ENCODE results near the gene IFT122. TPM values are rescaled to one million over a fixed set of nuclear protein-coding genes. Genes with fewer than 3 reads are reported as not detected.

IFT122 gene
- total RNA-seq, 6 donors from 2014 or later: 23.7 to 126 (median 29.1) TPM

- Histone ChIP-seq H3K36me3 (no peaks in the 10 kb centered on the region), H3K27ac (no peak overlapping the region), H3K4me1 (peaks cover 21 to 42% (median 30%) of the 10 kb centered on the region in 4 donors), H3K9me3 (no peaks in the 10 kb centered on the region), H3K27me3 (no peaks in the 10 kb centered on the region), H3K4me3 (no peak overlapping the region)
- no peak for TF ChIP-seq POLR2A (IDR thresholded peaks at IDR 0.05)
- no peak for TF ChIP-seq POLR2AphosphoS5 (IDR thresholded peaks at IDR 0.05)
- no peak for TF ChIP-seq EP300 (IDR thresholded peaks at IDR 0.05)
- no peak for TF ChIP-seq CTCF (IDR thresholded peaks at IDR 0.05)
- DNase-seq (no peak), ATAC-seq (ENCODE audit: low FRiP score in 2 of 2) (no peak)
- 83 to 88% methylated on average over 3 of the region's 3 CpGs for WGBS, 2 donors
Observed at GRCh38 chr3:129445471-129445870, 5.4 kb downstream of the IFT122 start.

- no peak for DNase-seq
- TF ChIP-seq CTCF (IDR thresholded peaks at IDR 0.05): no peak
- TF ChIP-seq EP300 (IDR thresholded peaks at IDR 0.05): no peak
- TF ChIP-seq POLR2A (IDR thresholded peaks at IDR 0.05): no peak
- TF ChIP-seq POLR2AphosphoS5 (IDR thresholded peaks at IDR 0.05): no peak
- no peaks in the 10 kb centered on the region for H3K9me3 ChIP-seq
- no peak overlapping the region for H3K4me3 ChIP-seq
- ATAC-seq (ENCODE audit: low FRiP score in 2 of 2): no peak
- H3K27ac ChIP-seq: no peak overlapping the region
- 68 to 75% methylated on average over 1 of the region's 1 CpG for WGBS, 2 donors
- peaks cover 12 to 27% (median 19%) of the 10 kb centered on the region in 4 donors for H3K4me1 ChIP-seq
- H3K36me3 ChIP-seq: peaks cover 0 to 12% (median 0%) of the 10 kb centered on the region in 4 donors
- H3K27me3 ChIP-seq: no peaks in the 10 kb centered on the region
Observed at GRCh38 chr3:129446926-129447325, 6.9 kb downstream of the IFT122 start.

- Histone ChIP-seq H3K27me3 (no peaks in the 10 kb centered on the region), H3K36me3 (peaks cover 0 to 26% (median 5%) of the 10 kb centered on the region in 4 donors), H3K4me3 (no peak overlapping the region), H3K27ac (no peak overlapping the region), H3K9me3 (no peaks in the 10 kb centered on the region), H3K4me1 (peaks cover 5 to 20% (median 9%) of the 10 kb centered on the region in 4 donors)
- WGBS, 2 donors: 93 to 94% methylated on average over 18 of the region's 18 CpGs
- TF ChIP-seq POLR2AphosphoS5 (IDR thresholded peaks at IDR 0.05) (no peak), EP300 (IDR thresholded peaks at IDR 0.05) (no peak), POLR2A (IDR thresholded peaks at IDR 0.05) (no peak), CTCF (IDR thresholded peaks at IDR 0.05) (no peak)
- no peak for ATAC-seq (ENCODE audit: low FRiP score in 2 of 2)
- no peak for DNase-seq
Observed at GRCh38 chr3:129448186-129448895, 8.3 kb downstream of the IFT122 start.

GRCh38 chr3:129449279-129450115 lies 9.5 kb downstream of the IFT122 start:
- Histone ChIP-seq H3K27ac (no peak overlapping the region), H3K4me1 (peaks cover 0 to 9% (median 4%) of the 10 kb centered on the region in 4 donors), H3K36me3 (peaks cover 0 to 35% (median 7%) of the 10 kb centered on the region in 4 donors), H3K4me3 (no peak overlapping the region), H3K9me3 (no peaks in the 10 kb centered on the region), H3K27me3 (no peaks in the 10 kb centered on the region)
- ATAC-seq (ENCODE audit: low FRiP score in 2 of 2) (no peak), DNase-seq (no peak)
- 62 to 65% methylated on average over 5 of the region's 5 CpGs for WGBS, 2 donors
- no peak for TF ChIP-seq POLR2A (IDR thresholded peaks at IDR 0.05)
- no peak for TF ChIP-seq POLR2AphosphoS5 (IDR thresholded peaks at IDR 0.05)
- no peak for TF ChIP-seq EP300 (IDR thresholded peaks at IDR 0.05)
- no peak for TF ChIP-seq CTCF (IDR thresholded peaks at IDR 0.05)

Data from upper lobe of left lung (tissue), 6 donors.